ENCODE results near the gene STK25.
"Not testable (repeated sequence)": the region's sequence is repeated elsewhere in the genome, so short reads cannot be mapped to it uniquely, and the experiment has no call there.

Gene STK25

GRCh38 chr2:241463276-241464135 is 44.9 kb downstream of the STK25 start:
- DNase-seq (ENCODE audit: low read depth) = no peak

- no peak for DNase-seq (ENCODE audit: low read depth)
Measured at GRCh38 chr2:241461693-241462677, 46.4 kb downstream of the STK25 start.

- no peak for DNase-seq (ENCODE audit: low read depth)
Measured at GRCh38 chr2:241460631-241461030, 47.8 kb downstream of the STK25 start.

- DNase-seq (ENCODE audit: low read depth) = no peak
Measured at GRCh38 chr2:241459520-241459919, 48.9 kb downstream of the STK25 start.

GRCh38 chr2:241458687-241459086 is 49.7 kb downstream of the STK25 start:
- no peak for DNase-seq (ENCODE audit: low read depth)

- no peak for DNase-seq (ENCODE audit: low read depth)
Measured at GRCh38 chr2:241456546-241456945, 51.8 kb downstream of the STK25 start.

- DNase-seq (ENCODE audit: low read depth) = no peak
Measured at GRCh38 chr2:241454837-241455485, 53.4 kb downstream of the STK25 start.

- not testable (repeated sequence) for DNase-seq (ENCODE audit: low read depth)
Measured at GRCh38 chr2:241453919-241454318, 54.5 kb downstream of the STK25 start.

GRCh38 chr2:241451840-241452506 is 56.4 kb downstream of the STK25 start:
- no peak for DNase-seq (ENCODE audit: low read depth)

- not testable (repeated sequence) for DNase-seq (ENCODE audit: low read depth)
Measured at GRCh38 chr2:241450092-241450491, 58.3 kb downstream of the STK25 start.

- DNase-seq (ENCODE audit: low read depth) = no peak
Measured at GRCh38 chr2:241445426-241445825, 63.0 kb downstream of the STK25 start.

- DNase-seq (ENCODE audit: low read depth) = peak; percentile 87
Measured at GRCh38 chr2:241443486-241444223, 64.7 kb downstream of the STK25 start.

Measured in activated T-cell treated with anti-CD3 and anti-CD28 coated beads for 48 hours (primary cell).